GM23338 (cell line): Measurements from ENCODE around the gene PARVB. TPM values are rescaled to one million over a fixed set of nuclear protein-coding genes. Genes with fewer than 3 reads are reported as not detected.

Source experiments
- ATAC-seq: fragments of 200-7000 bp; cut with Tn5 transposase; 3 replicates; pipeline ENCODE4 v1.9.1; 2020
- DNase-seq: peaks from one replicate; pipeline ENCODE4 v3.0.0-alpha.2; 2015; ENCODE audit warnings: low spot score
- H2AFZ ChIP-seq: fragments of 200-600 bp; sonication (generic); 2 replicates; pipeline ENCODE4 v1.8.0; 2016; ENCODE audit warnings: antibody characterized with exemption, mild to moderate bottlenecking, moderate library complexity
- H3F3A ChIP-seq: fragments of 200-600 bp; sonication (generic); replicated peaks from 2 replicates; pipeline ENCODE4 v1.8.0; 2017; ENCODE audit warnings: antibody characterized with exemption, mixed run types, low read depth
- H3K27ac ChIP-seq: fragments of 200-600 bp; sonication (generic); 2 replicates; pipeline ENCODE4 v1.6.1; 2016; ENCODE audit warnings: low read depth
- H3K27me3 ChIP-seq: fragments of 200-600 bp; sonication (generic); 2 replicates; pipeline ENCODE4 v1.8.0; 2016; ENCODE audit warnings: mild to moderate bottlenecking, mixed run types, moderate library complexity; ENCODE audit not compliant: insufficient read depth
- H3K36me3 ChIP-seq: fragments of 200-600 bp; sonication (generic); 2 replicates; pipeline ENCODE4 v1.8.0; 2016; ENCODE audit warnings: mild to moderate bottlenecking; ENCODE audit not compliant: insufficient read depth
- H3K4me1 ChIP-seq: fragments of 200-600 bp; sonication (generic); 2 replicates; pipeline ENCODE4 v1.8.0; 2016; ENCODE audit warnings: mild to moderate bottlenecking, moderate library complexity; ENCODE audit not compliant: insufficient read depth
- H3K4me2 ChIP-seq: fragments of 200-600 bp; sonication (generic); 2 replicates; pipeline ENCODE4 v1.7.1; 2017; ENCODE audit warnings: mixed run types
- H3K4me3 ChIP-seq: fragments of 200-600 bp; sonication (generic); 2 replicates; pipeline ENCODE4 v1.6.1; 2016; ENCODE audit warnings: mixed run types
- H3K79me2 ChIP-seq: fragments of 200-600 bp; sonication (generic); replicated peaks from 2 replicates; pipeline ENCODE4 v1.8.0; 2017; ENCODE audit warnings: mild to moderate bottlenecking; ENCODE audit not compliant: insufficient read depth
- H3K9me2 ChIP-seq: fragments of 200-600 bp; sonication (generic); 2 replicates; pipeline ENCODE4 v1.8.0; 2017; ENCODE audit not compliant: insufficient read depth
- H4K20me1 ChIP-seq: fragments of 200-600 bp; sonication (generic); replicated peaks from 2 replicates; pipeline ENCODE4 v1.8.0; 2017; ENCODE audit warnings: mild to moderate bottlenecking; ENCODE audit not compliant: insufficient read depth
- H3K27ac Mint-ChIP-seq: 2 replicates; pipeline ENCODE4 v1.8.0; 2020; ENCODE audit warnings: inconsistent platforms, mild to moderate bottlenecking, moderate library complexity, mixed read lengths
- H3K27me3 Mint-ChIP-seq: 3 replicates; pipeline ENCODE4 v1.8.0; 2022; ENCODE audit warnings: low read depth, mild to moderate bottlenecking, moderate library complexity, mixed read lengths, inconsistent platforms; ENCODE audit not compliant: insufficient read depth, poor library complexity
- H3K36me3 Mint-ChIP-seq: 3 replicates; pipeline ENCODE4 v1.8.0; 2021; ENCODE audit warnings: low read depth, mild to moderate bottlenecking, inconsistent platforms, moderate library complexity, mixed read lengths
- H3K4me1 Mint-ChIP-seq: 3 replicates; pipeline ENCODE4 v1.8.0; 2020; ENCODE audit warnings: mild to moderate bottlenecking, inconsistent platforms, mixed read lengths
- H3K4me3 Mint-ChIP-seq: 3 replicates; pipeline ENCODE4 v1.8.0; 2021; ENCODE audit warnings: moderate library complexity, mild to moderate bottlenecking, inconsistent platforms, mixed read lengths
- H3K9me3 Mint-ChIP-seq: 3 replicates; pipeline ENCODE4 v1.8.0; 2020; ENCODE audit warnings: moderate library complexity, mild to moderate bottlenecking, inconsistent platforms, mixed read lengths
- CREB1 ChIP-seq: fragments of 250-450 bp; sonication (Bioruptor Pico); IDR thresholded peaks from 2 replicates; pipeline ENCODE4 v1.5.0; 2020; ENCODE audit warnings: low read depth, mild to moderate bottlenecking, moderate library complexity
- CTCF ChIP-seq, 2 experiments: fragments of 200-600 bp in 1 of 2; sonication (generic) in 1 of 2; conservative IDR thresholded peaks; 2 replicates each; pipeline versions ENCODE4 v1.5.1 to v1.6.1; 2016 to 2017; ENCODE audit warnings: antibody characterized with exemption in 2 of 2, low read depth in 2 of 2, mild to moderate bottlenecking in 2 of 2, moderate library complexity in 1 of 2
- ETS1 ChIP-seq: IDR thresholded peaks from 2 replicates; pipeline ENCODE4 v1.6.1; 2016; ENCODE audit warnings: antibody characterized with exemption
- EZH2 ChIP-seq: fragments of 200-600 bp; sonication (generic); IDR thresholded peaks from one replicate; pipeline ENCODE4 v1.8.0; 2017; ENCODE audit warnings: antibody characterized with exemption, mild to moderate bottlenecking, low read depth; ENCODE audit not compliant: unreplicated experiment
- EZH2phosphoT487 ChIP-seq: fragments of 200-600 bp; sonication (generic); IDR thresholded peaks from one replicate; pipeline ENCODE4 v1.8.1; 2018; ENCODE audit warnings: antibody characterized with exemption; ENCODE audit not compliant: unreplicated experiment
- JUNB ChIP-seq: IDR thresholded peaks from one replicate; pipeline ENCODE4 v1.6.1; 2016; ENCODE audit warnings: antibody characterized with exemption; ENCODE audit not compliant: unreplicated experiment
- NANOG ChIP-seq: IDR thresholded peaks from 2 replicates; pipeline ENCODE4 v1.6.1; 2016; ENCODE audit warnings: antibody characterized with exemption, borderline replicate concordance
- POLR2AphosphoS5 ChIP-seq: IDR thresholded peaks from 2 replicates; pipeline ENCODE4 v1.6.1; 2016; ENCODE audit warnings: antibody characterized with exemption, low read depth
- REST ChIP-seq: IDR thresholded peaks from one replicate; pipeline ENCODE4 v1.6.1; 2018; ENCODE audit warnings: antibody characterized with exemption; ENCODE audit not compliant: unreplicated experiment
- STAT1 ChIP-seq: IDR thresholded peaks from one replicate; pipeline ENCODE4 v1.6.1; 2016; ENCODE audit warnings: antibody characterized with exemption; ENCODE audit not compliant: unreplicated experiment
- ZNF114 ChIP-seq: fragments of 250-450 bp; sonication (Bioruptor Pico); IDR thresholded peaks from 2 replicates; pipeline ENCODE4 v1.5.0; 2020; ENCODE audit warnings: mild to moderate bottlenecking, moderate library complexity
- ZNF331 ChIP-seq: fragments of 250-450 bp; sonication (Bioruptor Pico); IDR thresholded peaks from 2 replicates; pipeline ENCODE4 v1.5.0; 2020; ENCODE audit warnings: low read depth, mild to moderate bottlenecking, moderate library complexity
- ZNF462 ChIP-seq: fragments of 250-450 bp; sonication (Bioruptor Pico); IDR thresholded peaks from 2 replicates; pipeline ENCODE4 v1.5.0; 2020; ENCODE audit warnings: mild to moderate bottlenecking, moderate library complexity
- polyA plus RNA-seq: library from polyadenylated mRNA; unstranded; fragments of >200 nt; fragmentation: Nextera tagmentation; extraction: Ambion mirVana; gene quantifications from 2 replicates; pipeline ENCODE4 v1.2.1, GENCODE V29; 2016
- total RNA-seq: library from RNA; depleted of rRNA; stranded (reverse); fragments of >200 nt; shearing (Covaris generic); gene quantifications from 2 replicates; pipeline ENCODE4 v1.2.3, GENCODE V29; 2014

Gene PARVB
- total and polyA plus RNA-seq, 2 experiments from 2014 or later: 4.3 to 7.7 TPM

- H3K36me3 Mint-ChIP-seq: peaks cover 2% of the 10 kb centered on the region; the same call in 1 of the 3 replicates
- ATAC-seq: no peak
- H3K27ac ChIP-seq: no peak overlapping the region
Measured at GRCh38 chr22:44096736-44097135, 72.6 kb downstream of the PARVB start.

More at GRCh38 chr22:44096736-44097135, 72.6 kb downstream of the PARVB start:
- TF ChIP-seq EZH2phosphoT487 (no peak), POLR2AphosphoS5 (no peak), ZNF331 (CRISPR knock-in tag) (no peak), ETS1 (no peak), CREB1 (no peak), EZH2 (no peak), JUNB (no peak), CTCF (conservative IDR thresholded peaks at IDR 0.05; ENCODE audit: low read depth in 2 of 2) (no peak), ZNF114 (CRISPR knock-in tag) (no peak), ZNF462 (CRISPR knock-in tag) (no peak), REST (no peak), NANOG (no peak), STAT1 (no peak)
- no peaks in the 10 kb centered on the region for H3K9me3 Mint-ChIP-seq
- no peaks in the 10 kb centered on the region for H3K4me1 ChIP-seq
- no peaks in the 10 kb centered on the region for H3K79me2 ChIP-seq
- H3K36me3 ChIP-seq: no peaks in the 10 kb centered on the region; the same call in 1 of the 2 replicates
- no peak overlapping the region for H3K4me3 Mint-ChIP-seq
- peaks cover 8% of the 10 kb centered on the region for H3K27me3 Mint-ChIP-seq
- H3K27ac Mint-ChIP-seq: no peak overlapping the region
- DNase-seq: no peak
- no peak overlapping the region for H3K4me2 ChIP-seq
- H3K27me3 ChIP-seq: no peaks in the 10 kb centered on the region
- no peaks in the 10 kb centered on the region for H3K9me2 ChIP-seq
- no peak overlapping the region for H3K4me3 ChIP-seq
- H4K20me1 ChIP-seq: no peaks in the 10 kb centered on the region
- H3F3A ChIP-seq: no peaks in the 10 kb centered on the region
- no peak overlapping the region for H2AFZ ChIP-seq
- H3K4me1 Mint-ChIP-seq: peaks cover 4% of the 10 kb centered on the region; the same call in 2 of the 3 replicates
